Activated CD8-positive, alpha-beta memory T cell treated with anti-CD3 and anti-CD28 coated beads, Interleukin-2, amount 50 U/mL, for 1 hour (primary cell): ENCODE results near the gene FBXO24.
"Not testable (repeated sequence)": the region's sequence is repeated elsewhere in the genome, so short reads cannot be mapped to it uniquely, and the experiment has no call there.

ENCODE experiments used
- DNase-seq: peaks from one replicate; pipeline ENCODE4 v3.0.0-alpha.2; 2020; ENCODE audit errors: extremely low read depth

FBXO24 gene

GRCh38 chr7:100559127-100559526 lies 27.0 kb upstream of the FBXO24 start:
- DNase-seq = no peak

- DNase-seq = no peak
These were observed 24.5 kb upstream of the FBXO24 start for GRCh38 chr7:100561491-100562194.

GRCh38 chr7:100562195-100563099 lies 23.7 kb upstream of the FBXO24 start:
- DNase-seq = no peak

GRCh38 chr7:100563100-100563564 lies 23.0 kb upstream of the FBXO24 start:
- DNase-seq = no peak

GRCh38 chr7:100563809-100564400 lies 22.2 kb upstream of the FBXO24 start:
- DNase-seq = no peak

GRCh38 chr7:100564405-100564804 lies 21.7 kb upstream of the FBXO24 start:
- not testable (repeated sequence) for DNase-seq

- no peak for DNase-seq
These were observed 21.0 kb upstream of the FBXO24 start for GRCh38 chr7:100565133-100565571.

- no peak for DNase-seq
These were observed 20.1 kb upstream of the FBXO24 start for GRCh38 chr7:100566018-100566531.

GRCh38 chr7:100567031-100567730 lies 18.9 kb upstream of the FBXO24 start:
- DNase-seq = no peak

- no peak for DNase-seq
These were observed 18.4 kb upstream of the FBXO24 start for GRCh38 chr7:100567751-100568175.

- DNase-seq = no peak
These were observed 17.8 kb upstream of the FBXO24 start for GRCh38 chr7:100568176-100568895.

- no peak for DNase-seq
These were observed 17.0 kb upstream of the FBXO24 start for GRCh38 chr7:100568896-100569844.

- no peak for DNase-seq
These were observed 14.9 kb upstream of the FBXO24 start for GRCh38 chr7:100570954-100571828.

- no peak for DNase-seq
These were observed 14.4 kb upstream of the FBXO24 start for GRCh38 chr7:100571829-100572116.

- DNase-seq = no peak
These were observed 13.7 kb upstream of the FBXO24 start for GRCh38 chr7:100572281-100572948.

- no peak for DNase-seq
These were observed 13.0 kb upstream of the FBXO24 start for GRCh38 chr7:100572949-100573675.

GRCh38 chr7:100573691-100574361 lies 12.3 kb upstream of the FBXO24 start, which contains the start of gene SAP25:
Gene SAP25 (minus strand): TSS chr7:100573900. CDS start chr7:100573742, 158 bp downstream.
- DNase-seq = no peak
